Stimulated activated CD8-positive, alpha-beta memory T cell treated with anti-CD3 and anti-CD28 coated beads, Interleukin-15, amount 100 ng/mL, for 4 hours (primary cell): Measurements from ENCODE around the gene EVI2A.
"Not testable (repeated sequence)": the region's sequence is repeated elsewhere in the genome, so short reads cannot be mapped to it uniquely, and the experiment has no call there.

Source experiments
- DNase-seq, 2 donors: peaks; one replicate each; pipeline ENCODE4 v3.0.0-alpha.2; 2020; ENCODE audit warnings: low read depth in 2 of 2

EVI2A gene

GRCh38 chr17:31321481-31321880, at the start of gene EVI2A:
Gene EVI2A, minus strand, starts transcription at chr17:31321622. Its CDS starts 2,609 bp downstream, at chr17:31319013.
- DNase-seq: peak; percentile 46 to 79

GRCh38 chr17:31369266-31369665, 47.8 kb upstream of the EVI2A start:
- no peak for DNase-seq

- DNase-seq: no peak
Measured at GRCh38 chr17:31366088-31366487, 44.7 kb upstream of the EVI2A start.

- no peak for DNase-seq
Measured at GRCh38 chr17:31364012-31364411, 42.6 kb upstream of the EVI2A start.

- DNase-seq: no peak
Measured at GRCh38 chr17:31357839-31358394, 36.5 kb upstream of the EVI2A start.

GRCh38 chr17:31357091-31357490, 35.7 kb upstream of the EVI2A start:
- no peak for DNase-seq

- no peak for DNase-seq
Measured at GRCh38 chr17:31355935-31356334, 34.5 kb upstream of the EVI2A start.

- no peak for DNase-seq
Measured at GRCh38 chr17:31349454-31349853, 28.0 kb upstream of the EVI2A start.

GRCh38 chr17:31345191-31345747, 23.8 kb upstream of the EVI2A start:
- not testable (repeated sequence) for DNase-seq

- no peak for DNase-seq
Measured at GRCh38 chr17:31339906-31340661, 18.7 kb upstream of the EVI2A start.

GRCh38 chr17:31329221-31329620, 7.8 kb upstream of the EVI2A start:
- no peak for DNase-seq

- no peak for DNase-seq
Measured at GRCh38 chr17:31328160-31328535, 6.7 kb upstream of the EVI2A start.

- no peak for DNase-seq
Measured at GRCh38 chr17:31327534-31328159, 6.2 kb upstream of the EVI2A start.

- DNase-seq: no peak
Measured at GRCh38 chr17:31323551-31323950, 2.1 kb upstream of the EVI2A start.

GRCh38 chr17:31321966-31322365, 544 bp upstream of the EVI2A start:
- DNase-seq: no peak

GRCh38 chr17:31320791-31321190, 631 bp downstream of the EVI2A start:
- no peak for DNase-seq

- DNase-seq: no peak
Measured at GRCh38 chr17:31320241-31320640, 1.2 kb downstream of the EVI2A start.

GRCh38 chr17:31318851-31319661, 2.4 kb downstream of the EVI2A start:
- DNase-seq: no peak

GRCh38 chr17:31318298-31318801, 3.1 kb downstream of the EVI2A start:
- DNase-seq: no peak

- DNase-seq: no peak
Measured at GRCh38 chr17:31314782-31315100, 6.7 kb downstream of the EVI2A start.

- no peak for DNase-seq
Measured at GRCh38 chr17:31313982-31314781, 7.2 kb downstream of the EVI2A start, which contains the start of gene EVI2B. Gene EVI2B, minus strand, starts transcription at chr17:31314054. Its CDS starts 8,445 bp downstream, at chr17:31305609.
